ENCODE results near the gene TMEM214.

TMEM214 gene, protein sequence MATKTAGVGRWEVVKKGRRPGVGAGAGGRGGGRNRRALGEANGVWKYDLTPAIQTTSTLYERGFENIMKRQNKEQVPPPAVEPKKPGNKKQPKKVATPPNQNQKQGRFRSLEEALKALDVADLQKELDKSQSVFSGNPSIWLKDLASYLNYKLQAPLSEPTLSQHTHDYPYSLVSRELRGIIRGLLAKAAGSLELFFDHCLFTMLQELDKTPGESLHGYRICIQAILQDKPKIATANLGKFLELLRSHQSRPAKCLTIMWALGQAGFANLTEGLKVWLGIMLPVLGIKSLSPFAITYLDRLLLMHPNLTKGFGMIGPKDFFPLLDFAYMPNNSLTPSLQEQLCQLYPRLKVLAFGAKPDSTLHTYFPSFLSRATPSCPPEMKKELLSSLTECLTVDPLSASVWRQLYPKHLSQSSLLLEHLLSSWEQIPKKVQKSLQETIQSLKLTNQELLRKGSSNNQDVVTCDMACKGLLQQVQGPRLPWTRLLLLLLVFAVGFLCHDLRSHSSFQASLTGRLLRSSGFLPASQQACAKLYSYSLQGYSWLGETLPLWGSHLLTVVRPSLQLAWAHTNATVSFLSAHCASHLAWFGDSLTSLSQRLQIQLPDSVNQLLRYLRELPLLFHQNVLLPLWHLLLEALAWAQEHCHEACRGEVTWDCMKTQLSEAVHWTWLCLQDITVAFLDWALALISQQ

DNA sequence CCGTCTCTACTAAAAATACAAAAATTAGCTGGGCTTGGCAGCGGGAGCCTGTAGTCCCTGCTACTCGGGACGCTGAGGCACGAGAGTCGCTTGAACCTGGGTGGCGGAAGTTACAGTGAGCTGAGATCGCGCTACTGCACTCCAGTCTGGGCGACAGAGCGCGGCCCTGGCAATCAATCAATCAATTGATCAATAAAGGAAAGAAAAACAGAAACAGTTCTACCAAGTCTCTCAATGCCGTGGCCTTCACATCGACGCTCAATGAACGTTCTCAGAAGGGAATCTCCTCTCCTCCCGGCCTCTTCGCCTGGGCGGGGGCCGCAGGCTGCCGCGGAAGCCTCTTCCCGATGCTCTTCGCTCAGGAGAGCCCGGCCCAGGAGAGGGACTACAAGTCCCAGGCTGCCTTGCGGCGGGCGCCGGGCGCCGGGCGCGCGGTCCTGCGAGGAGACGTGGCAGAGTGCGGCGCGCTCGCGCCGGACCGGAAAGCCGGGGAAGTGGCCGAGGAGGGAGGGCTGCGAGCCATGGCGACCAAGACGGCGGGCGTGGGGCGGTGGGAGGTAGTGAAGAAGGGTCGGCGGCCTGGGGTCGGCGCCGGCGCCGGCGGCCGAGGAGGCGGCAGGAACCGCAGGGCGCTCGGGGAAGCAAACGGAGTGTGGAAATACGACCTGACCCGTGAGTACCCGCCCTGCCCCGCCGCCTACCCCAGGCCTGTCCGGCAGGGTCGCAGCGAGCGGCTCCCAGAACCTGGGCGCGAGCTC, at the start of gene TMEM214:
TMEM214 (plus strand) TSS at position 471 of the 758 bp plus-strand sequence; CDS start at position 522, 51 bp downstream.
- DNase-seq: peak; percentile 76

DNA sequence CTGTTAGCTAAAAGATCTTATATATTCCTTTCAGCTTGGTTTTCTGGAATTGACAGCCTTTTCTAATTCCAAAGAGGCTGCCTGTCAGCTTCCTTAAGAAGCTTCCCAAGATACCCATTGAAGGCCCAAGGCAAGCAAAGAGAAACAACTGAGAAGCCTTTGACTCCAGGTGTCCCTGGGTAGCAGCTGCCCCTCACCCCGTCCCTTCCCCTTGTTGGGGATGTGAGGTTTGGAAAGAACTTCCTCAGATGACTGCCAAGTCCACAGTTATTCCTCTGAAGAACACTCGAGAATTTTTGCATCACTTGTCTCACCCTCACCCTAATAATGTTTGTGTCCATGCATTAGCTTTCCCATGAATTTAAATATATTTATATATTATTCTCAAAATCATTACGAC, 49.0 kb upstream of the TMEM214 start:
- no peak for DNase-seq

DNA sequence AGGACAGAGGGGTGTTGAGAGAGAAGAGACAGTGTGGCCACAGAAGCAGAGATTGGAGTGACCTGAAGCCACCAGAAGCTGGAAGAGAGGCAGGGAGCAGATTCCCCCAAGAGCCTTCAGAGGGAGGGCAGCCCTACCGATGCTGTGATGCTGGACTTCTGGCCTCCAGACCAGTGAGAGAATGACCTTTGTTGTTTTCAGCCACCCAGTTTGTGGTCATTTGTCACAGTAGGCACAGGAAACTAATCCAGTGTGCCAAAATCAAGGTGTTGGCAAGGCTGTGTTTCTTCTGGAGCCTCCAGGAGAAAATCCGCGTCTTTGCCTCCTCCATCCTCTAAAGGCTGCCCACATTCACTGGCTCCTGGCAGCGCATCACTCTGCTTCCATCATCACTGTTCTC, 47.0 kb upstream of the TMEM214 start:
- no peak for DNase-seq

DNA sequence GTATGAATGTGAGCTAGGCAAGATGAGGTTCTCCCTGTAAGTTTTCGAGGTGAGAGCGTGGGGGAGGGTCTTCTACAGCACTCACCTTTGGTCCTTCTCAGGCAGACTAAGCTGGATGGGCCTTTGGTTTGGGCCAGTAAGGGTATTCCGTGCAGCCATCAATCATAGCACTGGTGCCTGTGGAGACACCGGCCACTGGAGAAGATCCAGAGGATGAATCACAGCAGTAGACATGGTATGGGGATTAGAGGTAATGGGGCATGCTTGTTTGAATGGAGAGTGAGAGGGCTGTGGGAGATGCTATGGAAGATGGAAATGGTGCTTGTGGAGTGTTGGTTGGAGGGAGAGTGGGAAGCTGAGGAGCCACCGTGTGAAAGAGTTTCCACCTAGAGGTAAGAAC, 46.2 kb upstream of the TMEM214 start:
- no peak for DNase-seq

- DNase-seq: no peak
These were observed 44.5 kb upstream of the TMEM214 start for GRCh38 chr2:26988058-26988860.

GRCh38 chr2:26989156-26989555, 43.6 kb upstream of the TMEM214 start:
- no peak for DNase-seq

- no peak for DNase-seq
These were observed 41.0 kb upstream of the TMEM214 start for GRCh38 chr2:26991717-26992116.

DNA sequence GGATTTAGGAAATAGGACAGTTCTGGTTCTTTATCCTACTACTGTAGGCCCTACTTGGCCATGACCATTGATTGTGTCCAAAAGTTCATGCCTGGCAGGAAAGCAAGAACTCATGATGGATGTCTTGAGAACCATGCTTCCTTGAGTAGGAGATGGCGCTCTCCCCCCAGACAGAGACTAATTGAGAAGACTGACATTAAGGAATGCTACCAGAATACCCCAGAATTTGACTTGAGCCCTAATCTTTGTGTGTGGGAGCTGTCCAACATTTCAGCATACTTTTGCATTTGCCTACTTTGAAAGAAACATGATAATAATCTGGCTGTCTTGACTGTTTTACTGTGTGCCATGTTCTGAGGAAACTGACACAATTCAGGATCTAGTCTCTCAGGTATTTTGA, 39.0 kb upstream of the TMEM214 start:
- no peak for DNase-seq

DNA sequence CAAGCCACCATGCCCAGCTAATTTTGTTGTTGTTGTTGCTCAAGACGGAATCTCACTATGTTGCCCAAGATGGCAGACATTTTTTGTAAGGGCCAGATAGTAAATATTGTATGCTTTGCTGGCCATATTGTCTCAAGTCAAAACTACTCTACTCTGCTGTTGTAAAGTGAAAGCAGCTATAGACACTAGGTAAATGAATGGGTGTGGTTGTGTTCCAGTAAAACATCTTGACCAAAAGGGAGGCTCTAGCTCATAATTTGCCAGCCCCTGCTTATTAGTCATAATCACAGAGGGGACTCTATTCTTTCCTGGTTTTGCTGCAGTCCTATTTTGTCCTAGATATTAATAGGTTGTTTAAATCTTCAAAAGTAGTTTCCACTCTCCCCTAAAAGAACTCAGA, 37.8 kb upstream of the TMEM214 start:
- no peak for DNase-seq

GRCh38 chr2:26997394-26997793, 35.4 kb upstream of the TMEM214 start:
- DNase-seq: no peak

DNA sequence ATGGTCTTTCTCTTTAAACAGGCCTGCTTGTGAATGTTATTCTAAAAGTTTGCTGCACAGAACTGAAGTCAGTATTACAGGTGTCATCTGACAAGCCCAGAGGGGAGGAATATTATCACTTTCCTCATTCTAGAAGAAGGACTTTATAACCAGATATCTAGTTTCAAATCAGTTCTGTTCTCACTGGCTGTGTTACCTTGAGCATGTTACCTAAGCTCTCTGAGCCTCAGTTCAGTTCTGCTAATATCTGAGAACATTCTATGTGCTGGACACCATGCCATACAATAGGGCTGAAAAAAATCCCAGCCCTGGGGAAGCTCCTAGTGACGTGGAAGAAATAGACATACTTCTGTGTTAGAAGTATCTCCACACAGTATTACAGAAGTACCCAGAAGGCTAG, 34.4 kb upstream of the TMEM214 start:
- DNase-seq: no peak

GRCh38 chr2:27000228-27000627, 32.5 kb upstream of the TMEM214 start:
- no peak for DNase-seq

DNA sequence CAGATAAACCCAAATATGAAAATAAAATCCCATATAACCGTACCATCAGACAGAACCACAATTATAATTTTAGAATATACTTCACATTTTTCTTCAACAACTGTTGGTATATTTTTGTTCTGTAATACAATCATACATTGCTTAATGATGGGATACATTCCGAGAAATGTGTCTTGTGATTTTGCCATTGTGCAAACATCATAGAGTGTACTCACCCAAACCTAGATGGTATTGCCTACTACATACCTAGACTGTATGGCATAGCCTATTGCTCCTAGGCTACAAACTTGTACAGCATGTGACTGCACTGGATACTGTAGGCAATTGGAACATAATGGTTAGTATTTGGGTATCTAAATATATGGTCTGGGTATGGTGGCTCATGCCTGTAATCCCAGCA, 31.8 kb upstream of the TMEM214 start:
- DNase-seq: no peak

- no peak for DNase-seq
These were observed 30.8 kb upstream of the TMEM214 start for GRCh38 chr2:27001950-27002349.

DNA sequence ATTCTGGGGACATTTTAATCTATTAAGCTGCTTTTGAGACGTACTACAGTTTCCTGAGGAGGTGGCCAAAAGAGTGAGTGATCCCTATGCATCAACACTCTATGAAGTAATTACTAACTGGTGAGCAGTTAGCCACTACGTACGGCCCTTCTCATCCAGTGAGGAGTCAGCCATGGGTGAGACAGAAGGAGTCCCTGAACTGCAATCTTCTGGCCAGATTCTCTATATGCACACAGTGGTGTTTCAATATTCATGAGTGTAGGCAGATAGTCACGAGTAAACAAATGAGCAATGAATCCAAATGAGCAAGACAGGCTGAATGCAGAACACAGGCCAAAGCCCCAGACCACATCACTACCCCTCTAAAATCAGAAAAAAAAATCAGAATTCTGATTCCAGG, 29.8 kb upstream of the TMEM214 start:
- no peak for DNase-seq

DNA sequence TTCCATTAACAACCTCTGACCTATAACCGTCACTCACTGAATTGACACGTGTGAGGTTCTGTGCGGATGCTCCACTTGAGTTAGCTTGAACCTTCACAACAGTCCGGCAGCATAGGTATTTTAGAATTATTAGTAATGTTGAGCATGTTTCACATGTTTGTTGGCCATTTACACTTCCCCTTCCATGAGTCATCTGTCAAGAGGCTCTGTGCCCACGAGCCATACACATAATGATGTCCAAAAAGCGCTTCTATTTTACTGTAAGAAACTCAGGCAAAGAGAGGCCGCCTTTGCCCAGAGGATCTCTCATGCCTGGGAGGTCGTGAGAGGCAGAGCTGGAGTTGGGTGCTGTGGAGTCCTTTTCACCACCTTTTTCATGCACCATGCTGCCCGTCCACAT, 28.9 kb upstream of the TMEM214 start:
- DNase-seq: no peak

- no peak for DNase-seq
These were observed 26.0 kb upstream of the TMEM214 start for GRCh38 chr2:27006602-27007415.

DNA sequence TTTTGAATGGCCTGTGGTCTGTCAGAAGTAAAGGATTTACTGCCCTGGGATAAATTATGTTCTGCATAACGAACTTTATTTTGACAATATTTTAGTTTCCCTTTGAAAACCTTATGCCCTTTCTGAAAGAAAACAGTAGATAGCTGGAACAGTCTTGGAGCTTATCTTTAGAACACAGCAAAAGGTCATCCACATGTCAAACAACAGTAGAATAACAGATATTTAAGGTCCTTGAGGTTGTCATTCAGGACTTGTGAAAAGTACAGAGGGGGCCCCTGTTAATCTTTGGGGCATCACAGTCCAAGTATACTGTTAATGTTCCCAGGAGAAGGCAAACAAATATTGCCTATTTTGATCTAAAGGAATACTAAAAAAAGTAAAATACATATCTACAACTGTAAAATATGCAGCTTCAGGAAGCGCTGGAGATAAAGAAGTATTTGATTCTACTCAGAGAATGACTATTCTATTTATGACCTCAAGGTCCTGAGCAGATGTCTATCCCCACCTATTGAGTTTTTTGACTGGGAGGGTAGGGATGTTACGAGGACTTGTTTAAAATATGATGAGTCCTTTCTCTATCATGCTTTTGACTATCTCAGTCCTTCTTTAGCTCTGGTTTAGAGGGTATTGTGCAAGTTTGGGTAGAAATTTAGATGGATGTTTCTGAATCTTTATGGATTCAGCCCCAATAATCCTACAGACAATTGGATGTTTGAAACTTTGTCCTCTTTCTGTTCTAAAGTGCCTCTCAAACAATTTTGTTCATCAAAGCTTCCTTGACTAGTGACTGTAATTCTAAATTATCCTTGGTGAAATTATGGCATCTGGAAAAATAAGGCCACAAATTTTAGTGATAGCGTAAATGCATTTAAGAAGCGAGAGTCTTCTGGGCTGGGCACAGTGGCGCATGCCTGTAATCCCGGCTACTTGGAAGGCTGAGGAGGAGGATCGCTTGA, 25.1 kb upstream of the TMEM214 start:
- DNase-seq: no peak

- DNase-seq: no peak
These were observed 24.1 kb upstream of the TMEM214 start for GRCh38 chr2:27008678-27009077.

- DNase-seq: no peak
These were observed 23.7 kb upstream of the TMEM214 start for GRCh38 chr2:27009083-27009482.

GRCh38 chr2:27009716-27010115, 23.0 kb upstream of the TMEM214 start:
- no peak for DNase-seq

Measured in NCI-H1105 treated with DMSO at 0.1 percent for 48 hours (cell line).